Naive B cell (primary cell): ENCODE measurements around the gene AMACR. TPM values are rescaled to one million over a fixed set of nuclear protein-coding genes. Genes with fewer than 3 reads are reported as not detected.

Source experiments
- ATAC-seq, 2 donors: fragments of 150-1000 bp; cut with Tn5 transposase; 2 replicates each; pipeline ENCODE4 v1.10.0; 2021; ENCODE audit warnings: low read depth in 2 of 2, mild to moderate bottlenecking in 2 of 2, moderate library complexity in 2 of 2
- DNase-seq: peaks from one replicate; pipeline ENCODE4 v3.0.0; 2022
- H3K27ac Mint-ChIP-seq, 6 donors: one replicate each; pipeline ENCODE4 v1.8.0; 2020 to 2022; ENCODE audit warnings: mild to moderate bottlenecking in 6 of 6, mixed read lengths in 6 of 6, moderate library complexity in 5 of 6, inconsistent platforms in 2 of 6
- H3K27me3 Mint-ChIP-seq, 3 donors: one replicate each; pipeline ENCODE4 v1.8.0; 2021 to 2022; ENCODE audit warnings: mixed read lengths in 3 of 3, mild to moderate bottlenecking in 1 of 3
- H3K36me3 Mint-ChIP-seq, 2 donors: one replicate each; pipeline ENCODE4 v1.8.0; 2020 to 2022; ENCODE audit warnings: mixed read lengths in 2 of 2, inconsistent platforms in 1 of 2, mild to moderate bottlenecking in 1 of 2
- H3K4me1 Mint-ChIP-seq, 3 donors: one replicate each; pipeline ENCODE4 v1.8.0; 2020 to 2022; ENCODE audit warnings: mixed read lengths in 3 of 3, inconsistent platforms in 1 of 3, mild to moderate bottlenecking in 1 of 3, moderate library complexity in 1 of 3
- H3K4me3 Mint-ChIP-seq, 8 donors: one replicate each; pipeline ENCODE4 v1.8.0; 2020 to 2022; ENCODE audit warnings: mild to moderate bottlenecking in 8 of 8, mixed read lengths in 8 of 8, moderate library complexity in 8 of 8, inconsistent platforms in 2 of 8
- H3K9me3 Mint-ChIP-seq, 7 donors: one replicate each; pipeline ENCODE4 v1.8.0; 2020 to 2022; ENCODE audit warnings: mixed read lengths in 7 of 7, mild to moderate bottlenecking in 5 of 7, inconsistent platforms in 2 of 7, moderate library complexity in 1 of 7
- polyA plus RNA-seq, 6 donors: library from polyadenylated mRNA; unstranded; fragments of 300-500 nt; fragmentation: Illumina TruSeq; gene quantifications; one replicate each; pipeline ENCODE4 v1.2.3, GENCODE V29; 2021; ENCODE audit warnings: low read depth in 6 of 6

Gene AMACR
- polyA plus RNA-seq, 6 donors from 2014 or later: 4.3 to 12.5 (median 8.3) TPM

GRCh38 chr5:33936381-33937016, 71.4 kb downstream of the AMACR start, which contains the start of gene RXFP3:
RXFP3 (plus strand) TSS chr5:33936386; CDS start chr5:33936741, 355 bp downstream.
- Mint-ChIP-seq H3K36me3 (no peaks in the 10 kb centered on the region), H3K4me3 (no peak within 1 kb of the TSS), H3K4me1 (peaks cover 0 to 18% (median 5%) of the 10 kb centered on the region in 3 donors), H3K27ac (no peak within 1 kb of the TSS), H3K27me3 (peaks cover 54 to 70% (median 61%) of the 10 kb centered on the region in 3 donors), H3K9me3 (no peaks in the 10 kb centered on the region)
- ATAC-seq (no peak), DNase-seq (no peak)

Other genes with a start within 250 kb of the AMACR start
- not detected for gene ADAMTS12, start 116.1 kb downstream of the AMACR start, polyA plus RNA-seq
- gene RXFP3, start 71.7 kb downstream of the AMACR start, polyA plus RNA-seq: not detected
- not detected for gene SLC45A2, start 23.4 kb downstream of the AMACR start, polyA plus RNA-seq
- gene C1QTNF3, start 35.2 kb upstream of the AMACR start, polyA plus RNA-seq: under 1 TPM in 4 of 6 donors, not detected in 2; 0.51 to 0.92 (median 0.67) TPM